Stimulated activated CD8-positive, alpha-beta memory T cell treated with anti-CD3 and anti-CD28 coated beads, Interleukin-2, amount 100 ng/mL, for 48 hours (primary cell): Measurements from ENCODE around the gene CFAP410.
"Not testable (repeated sequence)": the region's sequence is repeated elsewhere in the genome, so short reads cannot be mapped to it uniquely, and the experiment has no call there.

Experiments used
- DNase-seq, 2 donors: peaks; one replicate each; pipeline ENCODE4 v3.0.0-alpha.2; 2020; ENCODE audit warnings: low read depth in 2 of 2

CFAP410 gene

DNA sequence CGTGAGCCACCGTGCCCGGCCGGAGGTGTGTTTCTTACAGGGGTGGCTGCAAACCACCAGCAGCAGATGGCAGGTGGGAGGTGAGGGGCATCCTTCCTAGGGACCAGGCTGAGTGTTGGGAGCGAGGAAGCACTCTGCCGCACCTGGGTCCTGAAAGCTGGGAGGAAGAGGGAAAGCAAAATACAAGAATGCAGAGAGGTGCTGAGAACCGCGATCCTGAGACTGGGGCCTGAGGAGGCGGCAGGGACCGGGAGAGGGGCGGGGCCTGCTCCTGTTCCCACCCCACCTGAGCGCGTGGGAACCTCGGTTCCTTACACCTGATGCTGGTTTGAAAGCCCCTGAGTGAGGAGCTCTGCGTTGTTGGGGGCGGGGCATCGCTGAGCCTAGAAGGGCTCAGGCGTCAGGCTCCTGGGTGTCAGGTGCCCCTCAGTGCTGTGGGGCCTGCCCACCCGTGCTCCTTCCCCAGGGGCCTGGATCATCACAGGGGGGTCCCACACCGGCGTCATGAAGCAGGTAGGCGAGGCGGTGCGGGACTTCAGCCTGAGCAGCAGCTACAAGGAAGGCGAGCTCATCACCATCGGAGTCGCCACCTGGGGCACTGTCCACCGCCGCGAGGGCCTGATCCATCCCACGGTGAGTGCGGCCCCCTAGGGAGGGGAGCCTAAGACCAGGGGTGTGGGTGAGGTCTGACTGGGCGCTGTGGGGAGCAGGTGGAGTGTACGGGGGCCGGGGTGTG lies 29.7 kb upstream of the CFAP410 start:
- no peak for DNase-seq

GRCh38 chr21:44366586-44367211 lies 27.5 kb upstream of the CFAP410 start:
- DNase-seq: no peak

- DNase-seq: no peak
These were observed 26.9 kb upstream of the CFAP410 start for GRCh38 chr21:44365967-44366585.

- no peak for DNase-seq
These were observed 26.2 kb upstream of the CFAP410 start for GRCh38 chr21:44365251-44365966.

- no peak for DNase-seq
These were observed 25.2 kb upstream of the CFAP410 start for GRCh38 chr21:44364151-44365053.

DNA sequence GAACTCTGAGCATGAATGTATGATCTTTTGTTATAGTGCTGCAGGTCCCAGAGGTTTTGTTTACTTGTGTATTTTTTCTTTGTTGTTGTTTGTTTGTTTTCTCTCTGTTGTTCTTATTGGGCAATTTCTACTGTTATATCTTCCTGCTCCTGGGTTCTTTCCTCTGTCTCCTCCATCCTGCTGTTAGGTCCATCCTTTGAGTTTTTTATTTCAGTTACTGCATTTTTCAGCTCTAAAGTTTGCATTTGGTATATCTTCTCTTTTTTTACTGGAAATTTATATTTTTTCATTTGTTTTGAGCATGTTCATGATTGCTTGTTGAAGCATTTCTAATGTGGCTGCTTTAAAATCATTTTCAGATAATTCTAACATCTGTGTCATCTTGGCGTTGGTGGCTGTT lies 24.1 kb upstream of the CFAP410 start:
- no peak for DNase-seq

DNA sequence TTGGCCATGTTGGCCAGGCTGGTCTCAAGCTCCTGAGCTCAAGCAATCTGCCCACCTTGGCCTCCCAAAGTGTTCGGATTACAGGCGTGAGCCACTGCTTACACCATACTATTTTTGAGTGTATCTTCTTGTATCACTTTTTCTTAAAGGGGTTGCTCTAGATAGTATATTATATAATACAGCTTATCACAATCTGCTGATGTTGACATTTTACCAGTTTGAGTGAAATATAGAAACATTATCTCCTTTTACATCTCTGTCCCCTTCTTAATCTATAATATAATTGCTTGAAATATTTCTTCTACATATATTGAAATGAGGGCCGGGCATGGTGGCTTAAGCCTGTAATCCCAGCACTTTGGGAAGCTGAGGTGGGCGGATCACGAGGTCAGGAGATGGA lies 22.7 kb upstream of the CFAP410 start:
- DNase-seq: not testable (repeated sequence)

DNA sequence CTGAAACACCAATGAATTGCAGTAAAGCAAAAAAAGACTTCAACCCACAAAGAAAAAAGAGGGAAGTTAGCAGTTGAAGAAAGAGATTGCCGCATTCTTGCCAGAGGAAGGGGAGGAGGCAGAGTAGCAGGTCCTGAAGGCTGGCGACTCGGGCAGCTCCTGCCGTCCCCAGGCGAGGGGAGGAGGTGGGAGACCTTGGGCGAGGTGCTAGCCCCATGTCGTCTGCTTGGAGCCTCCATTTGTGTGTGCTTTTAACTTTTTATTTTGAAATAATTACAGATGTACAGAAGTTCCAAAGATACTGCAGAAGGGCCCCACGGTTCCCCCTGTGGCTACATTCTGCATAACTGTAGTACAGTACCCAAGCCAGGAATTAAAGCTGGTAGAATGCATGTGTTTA lies 21.0 kb upstream of the CFAP410 start:
- no peak for DNase-seq

DNA sequence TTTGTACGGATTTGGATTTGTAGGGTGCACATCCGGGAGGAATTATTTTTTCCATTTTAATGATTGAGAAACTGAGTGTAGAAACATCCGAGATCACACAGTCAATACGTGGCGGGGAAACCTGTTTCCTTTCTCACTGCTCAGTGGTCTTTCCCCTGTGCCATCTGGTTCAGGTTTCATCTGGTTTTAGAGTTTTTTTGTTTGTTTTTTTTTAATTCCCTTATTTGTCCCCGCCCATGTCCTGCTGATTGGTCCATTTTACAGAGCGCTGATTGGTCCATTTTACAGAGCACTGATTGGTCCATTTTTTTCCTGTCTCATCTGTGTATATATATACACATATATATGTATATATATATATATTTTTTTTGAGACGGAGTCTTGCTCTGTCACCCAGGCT lies 20.2 kb upstream of the CFAP410 start:
- no peak for DNase-seq

DNA sequence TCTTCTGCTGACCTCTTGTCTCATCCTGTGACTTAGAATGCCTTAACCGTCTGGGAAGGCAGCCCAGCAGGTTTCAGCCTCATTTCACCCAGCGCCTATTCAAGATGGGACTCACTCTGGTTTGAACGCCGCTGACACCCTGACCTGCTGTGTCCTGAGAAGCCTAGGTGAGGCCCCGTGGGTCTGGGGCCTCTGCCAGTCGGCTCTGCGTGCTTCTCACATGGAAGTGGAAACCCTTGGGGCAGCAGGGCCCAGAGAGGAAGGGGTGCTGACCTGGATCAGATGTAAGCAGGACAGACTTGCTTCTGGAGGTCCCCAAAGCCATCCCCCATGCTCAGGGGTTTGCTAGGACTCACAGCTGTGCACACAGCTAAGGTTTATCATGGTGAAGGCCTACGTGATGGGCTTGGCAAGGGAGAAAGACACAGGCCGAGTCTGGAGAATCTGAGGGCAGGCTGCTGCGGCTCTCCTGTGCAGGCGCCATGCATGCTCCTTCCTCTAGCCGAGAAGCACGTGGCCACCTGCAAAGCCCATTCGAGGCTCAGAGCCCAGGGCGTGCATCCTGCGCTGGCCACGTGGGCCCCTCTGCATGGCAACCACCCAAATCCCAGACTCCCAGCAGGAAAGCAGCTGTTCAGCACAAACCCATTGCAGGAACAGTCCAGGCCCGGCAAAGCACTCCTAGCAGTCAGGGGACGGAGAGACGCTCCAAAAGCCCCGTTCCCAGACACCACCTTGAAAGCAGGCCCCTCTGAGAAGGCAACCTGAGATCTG lies 18.1 kb upstream of the CFAP410 start:
- DNase-seq: no peak

DNA sequence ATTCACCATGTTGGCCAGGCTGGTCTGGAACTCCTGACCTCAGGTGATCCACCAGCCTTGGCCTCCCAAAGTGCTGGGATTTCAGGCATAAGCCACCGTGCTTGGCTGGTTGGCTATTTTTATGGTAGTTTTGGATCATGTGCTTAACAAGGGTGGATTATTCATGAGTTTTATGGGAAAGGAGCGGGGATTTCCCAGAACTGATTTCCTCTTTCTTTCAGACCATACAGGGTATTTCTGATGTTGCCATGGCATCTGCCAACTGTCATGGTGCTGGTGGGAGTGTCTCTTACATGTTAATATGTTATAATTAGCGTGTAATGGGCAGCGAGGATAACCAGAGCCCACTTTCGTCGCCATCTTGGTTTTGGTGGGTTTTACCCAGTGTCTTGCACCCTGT lies 17.4 kb upstream of the CFAP410 start:
- DNase-seq: no peak

GRCh38 chr21:44356160-44356559 lies 17.0 kb upstream of the CFAP410 start:
- no peak for DNase-seq

DNA sequence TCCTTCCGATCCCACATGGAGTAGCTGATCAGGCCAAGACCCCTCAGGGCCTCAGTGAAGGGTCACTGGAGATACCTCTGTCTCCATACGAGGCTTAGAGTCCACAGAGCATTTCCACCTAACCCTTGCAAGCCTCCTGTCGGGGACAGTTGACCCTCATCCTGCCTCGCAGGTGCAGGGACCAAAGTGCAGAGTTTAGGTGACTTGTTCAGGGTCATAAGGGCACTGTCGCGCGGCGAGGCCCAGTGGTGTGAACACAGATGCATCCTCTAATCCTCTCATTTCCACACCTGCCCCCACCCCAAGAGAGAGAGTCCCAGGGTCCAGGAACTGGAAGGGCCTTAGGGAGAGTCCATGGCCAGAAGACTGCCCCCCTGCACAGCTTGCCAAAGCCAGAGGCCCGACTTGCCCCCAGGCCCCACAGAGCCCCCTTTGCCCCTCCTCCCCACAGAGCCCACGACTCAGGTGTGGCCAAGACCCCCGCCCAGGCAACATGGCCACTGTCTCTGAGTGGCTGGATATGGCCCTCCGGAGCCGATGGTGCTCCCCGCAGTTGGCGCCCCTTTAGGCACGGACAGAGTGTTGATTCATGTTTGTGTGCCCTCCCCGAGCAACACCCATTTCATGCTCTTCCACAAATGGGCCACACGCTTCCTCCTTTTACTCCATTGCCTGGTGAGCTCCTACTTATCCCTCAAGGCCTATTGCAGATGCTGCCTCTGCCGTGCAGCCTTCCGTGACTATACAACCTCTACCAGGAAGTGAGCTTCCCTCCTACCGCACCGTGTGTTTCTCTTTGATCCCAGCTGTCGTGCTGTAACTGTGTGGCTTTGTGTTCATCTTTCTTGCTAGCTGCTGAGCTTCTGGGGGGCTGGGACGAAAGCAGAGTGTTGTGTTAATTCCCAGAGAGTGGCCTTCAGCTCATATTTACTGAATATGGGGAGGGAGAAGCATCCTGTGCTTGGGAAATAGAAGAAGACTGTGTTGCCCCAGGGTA lies 15.9 kb upstream of the CFAP410 start:
- no peak for DNase-seq

DNA sequence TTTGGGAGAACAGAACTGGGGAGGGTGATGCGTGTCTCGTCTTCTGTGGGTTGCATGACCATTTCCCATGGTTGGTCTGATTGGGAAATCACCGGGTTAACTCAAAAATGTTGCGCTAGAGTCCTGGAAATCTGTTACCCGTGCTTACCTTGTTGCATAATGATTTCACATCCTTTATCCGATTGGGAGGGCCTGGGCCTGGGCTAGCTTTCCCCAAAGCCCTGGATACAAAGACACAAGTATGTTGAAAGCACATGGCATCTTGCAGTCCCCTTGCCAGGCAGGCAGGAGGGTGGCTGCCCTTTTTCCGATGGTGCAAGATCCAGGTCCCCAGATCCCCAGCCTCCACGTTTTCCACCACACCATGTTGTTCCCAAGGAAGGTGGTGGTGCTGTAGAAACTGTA lies 14.8 kb upstream of the CFAP410 start:
- DNase-seq: no peak

DNA sequence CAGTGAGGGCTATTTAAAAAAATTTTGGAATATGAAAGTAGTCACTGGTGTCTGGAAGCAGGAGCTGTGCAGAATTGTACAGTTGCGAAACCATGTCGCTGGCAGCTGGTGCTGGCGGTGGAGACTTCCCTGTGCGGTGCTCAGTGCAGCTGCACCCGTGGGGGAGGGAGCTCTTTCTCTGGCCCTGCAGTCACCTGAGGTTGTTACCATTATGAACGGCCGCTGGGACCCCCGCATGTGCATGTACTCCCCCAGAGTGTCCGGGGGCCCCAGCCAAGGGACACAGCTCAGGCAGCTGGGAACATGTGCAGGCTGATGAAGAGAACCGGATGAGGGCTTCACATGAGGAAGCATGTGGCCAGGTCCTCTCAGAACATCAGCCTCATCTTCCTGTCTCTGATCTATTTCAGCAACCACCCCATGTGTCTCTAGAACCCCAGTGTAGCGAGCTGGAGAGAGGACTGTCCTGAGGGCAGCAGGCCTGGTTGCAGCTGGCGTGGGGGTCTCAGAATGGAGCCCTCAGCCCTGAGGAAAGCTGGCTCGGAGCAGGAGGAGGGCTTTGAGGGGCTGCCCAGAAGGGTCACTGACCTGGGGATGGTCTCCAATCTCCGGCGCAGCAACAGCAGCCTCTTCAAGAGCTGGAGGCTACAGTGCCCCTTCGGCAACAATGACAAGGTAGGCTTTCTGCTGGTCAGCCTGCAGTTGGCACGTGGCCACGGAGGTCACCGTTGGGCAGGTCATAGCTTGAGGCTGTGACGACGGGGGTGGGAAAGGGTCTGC lies 14.2 kb upstream of the CFAP410 start, which contains the start of gene TRPM2:
TRPM2 (plus strand) TSS at position 431 of the 780 bp plus-strand sequence; CDS start at position 511, 80 bp downstream.
- no peak for DNase-seq

GRCh38 chr21:44352253-44352860 lies 13.2 kb upstream of the CFAP410 start:
- no peak for DNase-seq

GRCh38 chr21:44351535-44352252 lies 12.5 kb upstream of the CFAP410 start:
- no peak for DNase-seq
